B cell (primary cell): ENCODE data around the gene UBE2E3. TPM values are rescaled to one million over a fixed set of nuclear protein-coding genes. Genes with fewer than 3 reads are reported as not detected.

Experiments
- ATAC-seq: fragments of 200-7000 bp; cut with Tn5 transposase; one replicate; pipeline ENCODE4 v1.10.0; 2021; ENCODE audit warnings: low read depth, mild to moderate bottlenecking, moderate number of reproducible peaks, moderate library complexity
- CTCF ChIA-PET: fragments of 350-600 bp; sonication (Branson Sonifier 250); formaldehyde crosslinking; loops from one replicate; lab custom pipeline; 2021; ENCODE audit warnings: antibody characterized with exemption, inconsistent platforms; lab: Charles Lee
- POLR2A ChIA-PET: fragments of 350-600 bp; sonication (Branson Sonifier 250); formaldehyde crosslinking; loops from one replicate; lab custom pipeline; 2021; ENCODE audit warnings: antibody characterized with exemption; lab: Charles Lee
- DNase-seq: peaks from one replicate; pipeline ENCODE4 v3.0.0; 2013
- H2AFZ ChIP-seq: 2 replicates; pipeline ENCODE4 v1.6.1; 2012; ENCODE audit warnings: mild to moderate bottlenecking, low read depth, low read length; ENCODE audit not compliant: insufficient read depth, poor library complexity, severe bottlenecking
- H3K27ac ChIP-seq, 2 donors: 1 replicate in 1 of 2; 2 replicates in 1 of 2; pipeline ENCODE4 v1.5.1; 2012 to 2013; ENCODE audit warnings: low read length in 2 of 2, mild to moderate bottlenecking in 2 of 2, moderate library complexity in 1 of 2
- H3K27me3 ChIP-seq, 4 experiments: fragments of 200-600 bp in 1 of 4; sonication (generic) in 1 of 4; replicated peaks in 1 of 4; 1 replicate in 2 of 4; 2 replicates in 2 of 4; pipeline versions ENCODE4 v1.6.1 to v1.7.0; 2013 to 2016; ENCODE audit warnings: low read length in 3 of 4, mild to moderate bottlenecking in 2 of 4, mixed read lengths in 1 of 4, moderate library complexity in 1 of 4; ENCODE audit not compliant: insufficient read depth in 4 of 4, control insufficient read depth in 3 of 4; ENCODE audit errors: control extremely low read depth in 1 of 4
- H3K36me3 ChIP-seq, 2 experiments: replicated peaks in 1 of 2; 1 replicate in 1 of 2; 2 replicates in 1 of 2; pipeline versions ENCODE4 v1.6.1 to v1.7.1; 2013; ENCODE audit warnings: low read length in 1 of 2; ENCODE audit not compliant: insufficient read depth in 2 of 2, control insufficient read depth in 1 of 2; ENCODE audit errors: control extremely low read depth in 1 of 2, extremely low read depth in 1 of 2
- H3K4me1 ChIP-seq, 2 donors: fragments of 200-600 bp in 1 of 2; sonication (generic) in 1 of 2; 1 replicate in 1 of 2; 2 replicates in 1 of 2; pipeline versions ENCODE4 v1.5.1 to v1.6.1; 2013 to 2017; ENCODE audit warnings: low read length in 2 of 2; ENCODE audit not compliant: control insufficient read depth in 2 of 2, insufficient read depth in 2 of 2
- H3K4me2 ChIP-seq: replicated peaks from 2 replicates; pipeline ENCODE3; 2012; ENCODE audit warnings: mild to moderate bottlenecking, low read depth, low read length; ENCODE audit not compliant: poor library complexity, severe bottlenecking
- H3K4me3 ChIP-seq, 5 experiments: fragments of 200-600 bp in 1 of 5; sonication (generic) in 1 of 5; 1 replicate in 3 of 5; 2 replicates in 2 of 5; pipeline versions ENCODE4 v1.5.1 to v1.7.0; 2011 to 2016; ENCODE audit warnings: low read length in 4 of 5, mild to moderate bottlenecking in 4 of 5, low read depth in 2 of 5, control low read depth in 1 of 5, moderate library complexity in 1 of 5; ENCODE audit not compliant: insufficient read depth in 1 of 5; ENCODE audit errors: control extremely low read depth in 1 of 5, extremely low read depth in 1 of 5
- H3K79me2 ChIP-seq: fragments of 200-600 bp; sonication (generic); one replicate; pipeline ENCODE4 v1.6.0; 2016; ENCODE audit warnings: low read length; ENCODE audit not compliant: control insufficient read depth, insufficient read depth
- H3K9ac ChIP-seq: fragments of 200-600 bp; sonication (generic); 2 replicates; pipeline ENCODE4 v1.6.1; 2017; ENCODE audit warnings: mild to moderate bottlenecking, low read length, moderate library complexity
- H3K9me3 ChIP-seq, 3 donors: one replicate each; pipeline versions ENCODE4 v1.6.1 to v1.7.1; 2013; ENCODE audit warnings: low read length in 2 of 3; ENCODE audit not compliant: control insufficient read depth in 2 of 3, insufficient read depth in 1 of 3; ENCODE audit errors: control extremely low read depth in 1 of 3
- H4K20me1 ChIP-seq: 2 replicates; pipeline ENCODE4 v1.6.0; 2012; ENCODE audit warnings: mild to moderate bottlenecking, low read length; ENCODE audit not compliant: insufficient read depth, control insufficient read depth, poor library complexity, severe bottlenecking
- H3K27ac Mint-ChIP-seq: one replicate; pipeline ENCODE4 v1.8.0; 2021; ENCODE audit warnings: mixed read lengths
- H3K27me3 Mint-ChIP-seq: one replicate; pipeline ENCODE4 v1.8.0; 2021; ENCODE audit warnings: mixed read lengths
- H3K4me1 Mint-ChIP-seq: one replicate; pipeline ENCODE4 v1.8.0; 2021; ENCODE audit warnings: mixed read lengths
- H3K4me3 Mint-ChIP-seq: one replicate; pipeline ENCODE4 v1.8.0; 2021; ENCODE audit warnings: mixed read lengths
- H3K9me3 Mint-ChIP-seq: one replicate; pipeline ENCODE4 v1.8.0; 2022; ENCODE audit warnings: mixed read lengths; ENCODE audit not compliant: insufficient read depth
- CTCF ChIP-seq: fragments of 200-600 bp; IDR thresholded peaks from one replicate; pipeline ENCODE4 v1.8.0; 2022; ENCODE audit warnings: antibody characterized with exemption, mild to moderate bottlenecking
- EZH2 ChIP-seq: IDR thresholded peaks from 2 replicates; pipeline ENCODE4 v1.6.1; 2012; ENCODE audit warnings: borderline replicate concordance, low read depth, mild to moderate bottlenecking, moderate library complexity, low read length; ENCODE audit not compliant: insufficient read depth, poor library complexity, severe bottlenecking
- intact Hi-C: fragments of 100-400 bp; cut with micrococcal nuclease; formaldehyde crosslinking; loops from one replicate; pipeline ENCODE4 v1.10.0; 2022
- polyA plus RNA-seq: library from polyadenylated mRNA; depleted of rRNA; stranded (reverse); fragments of >200 nt; gene quantifications from 2 replicates; pipeline ENCODE4 v1.2.3, GENCODE V29; 2012
- total RNA-seq, 2 donors: library from RNA; stranded (reverse); fragments of 120-200 nt in 1 of 2; gene quantifications; 1 replicate in 1 of 2; 2 replicates in 1 of 2; pipeline versions ENCODE4 v1.2.3 to v1.2.4, GENCODE V29; 2013 to 2022

The UBE2E3 gene
- total and polyA plus RNA-seq, 2 donors (not counting 1 experiment from before 2014, with no cell fraction given) = 26.7 to 31.6 TPM

- intact Hi-C loops = no loop called here
- H3K36me3 ChIP-seq = no peaks in the 10 kb centered on the region
- H2AFZ ChIP-seq = no peak overlapping the region
- H3K9me3 ChIP-seq = no peaks in the 10 kb centered on the region
- peaks cover 3% of the 10 kb centered on the region for H3K9me3 Mint-ChIP-seq
- no peak overlapping the region for H3K4me3 ChIP-seq
- H3K79me2 ChIP-seq = no peaks in the 10 kb centered on the region
- no peak overlapping the region for H3K9ac ChIP-seq
- peaks cover 13% of the 10 kb centered on the region for H3K27me3 Mint-ChIP-seq
- H3K27me3 ChIP-seq = peaks cover 0 to 11% (median 3%) of the 10 kb centered on the region in 4 experiments
- H4K20me1 ChIP-seq = no peaks in the 10 kb centered on the region
- no peaks in the 10 kb centered on the region for H3K4me1 ChIP-seq
- H3K4me2 ChIP-seq = no peak overlapping the region
- H3K27ac Mint-ChIP-seq = no peak overlapping the region
- ATAC-seq (no peak), DNase-seq (no peak)
- H3K4me3 Mint-ChIP-seq = no peak overlapping the region
- no peaks in the 10 kb centered on the region for H3K4me1 Mint-ChIP-seq
- TF ChIP-seq EZH2 (no peak), CTCF (no peak)
- ChIA-PET CTCF (no interaction called here), POLR2A (no interaction called here)
- no peak overlapping the region for H3K27ac ChIP-seq
Observed at GRCh38 chr2:180952731-180953336, 27.6 kb upstream of the UBE2E3 start.

- Histone ChIP-seq H3K27me3 (peaks cover 0 to 7% (median 3%) of the 10 kb centered on the region in 4 experiments), H3K79me2 (no peaks in the 10 kb centered on the region), H3K4me2 (no peak overlapping the region), H3K4me3 (no peak overlapping the region), H3K4me1 (no peaks in the 10 kb centered on the region), H2AFZ (no peak overlapping the region), H3K27ac (no peak overlapping the region), H3K9me3 (no peaks in the 10 kb centered on the region), H3K9ac (no peak overlapping the region), H3K36me3 (no peaks in the 10 kb centered on the region), H4K20me1 (no peaks in the 10 kb centered on the region)
- Mint-ChIP-seq H3K4me1 (no peaks in the 10 kb centered on the region), H3K27ac (no peak overlapping the region), H3K9me3 (peaks cover 3% of the 10 kb centered on the region), H3K27me3 (peaks cover 13% of the 10 kb centered on the region), H3K4me3 (no peak overlapping the region)
- TF ChIP-seq EZH2 (no peak), CTCF (no peak)
- no peak for ATAC-seq
- POLR2A ChIA-PET = no interaction called here
- intact Hi-C loops = no loop called here
- no peak for DNase-seq
- CTCF ChIA-PET = no interaction called here
Observed at GRCh38 chr2:180953550-180953949, 26.9 kb upstream of the UBE2E3 start.
